ENCODE measurements around the gene TBCD.

Gene TBCD

DNA sequence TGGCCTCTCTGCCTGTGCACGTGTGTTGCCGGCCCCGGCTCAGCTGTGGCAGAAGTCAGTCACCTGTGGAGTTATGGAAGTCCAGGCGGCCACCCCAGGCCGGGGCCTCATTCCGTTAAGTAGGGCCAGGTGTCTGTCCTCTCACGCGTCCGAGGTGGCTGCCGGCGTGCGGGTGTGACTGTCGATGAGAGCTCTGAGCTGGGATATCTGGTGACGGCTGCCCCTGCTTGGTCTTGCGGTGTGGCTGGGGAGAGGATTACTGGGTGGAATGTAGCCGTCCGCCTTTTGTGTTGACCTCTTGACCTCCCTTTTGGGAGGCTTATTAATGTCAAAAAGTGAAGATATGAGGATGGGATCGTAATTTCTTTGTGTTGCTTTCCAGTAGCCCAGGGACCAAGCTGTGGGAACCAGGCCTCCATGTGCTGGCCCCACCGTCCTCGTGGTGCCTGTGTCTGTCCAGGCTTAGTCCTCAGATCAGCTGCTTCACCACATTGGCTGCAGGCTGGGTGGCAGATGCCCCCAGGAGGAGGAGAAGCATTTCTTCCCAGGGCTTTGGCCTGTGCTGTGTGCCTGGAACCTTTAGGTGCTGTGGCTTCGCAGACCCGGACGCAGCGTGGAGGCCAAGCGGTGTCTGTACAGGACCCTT lies 111.0 kb downstream of the TBCD start:
- Histone ChIP-seq H3K9ac (ENCODE audit: low read depth, low read length) (peak overlapping the region; percentile 24; the same call in 1 of the 2 replicates), H3K9me3 (ENCODE audit: insufficient read depth, low read depth, low read length) (no peaks in the 10 kb centered on the region), H3K27ac (ENCODE audit: low read depth, low read length) (no peak overlapping the region), H3K4me3 (ENCODE audit: low read length) (no peak overlapping the region), H3K4me1 (ENCODE audit: insufficient read depth, low read length) (peaks cover 8% of the 10 kb centered on the region; the same call in 1 of the 2 replicates), H3K36me3 (ENCODE audit: insufficient read depth, low read length) (no peaks in the 10 kb centered on the region), H3K27me3 (ENCODE audit: insufficient read depth, low read length) (no peaks in the 10 kb centered on the region)
- whole genome bisulfite sequencing: 94% methylated on average over 25 of the region's 25 CpGs

DNA sequence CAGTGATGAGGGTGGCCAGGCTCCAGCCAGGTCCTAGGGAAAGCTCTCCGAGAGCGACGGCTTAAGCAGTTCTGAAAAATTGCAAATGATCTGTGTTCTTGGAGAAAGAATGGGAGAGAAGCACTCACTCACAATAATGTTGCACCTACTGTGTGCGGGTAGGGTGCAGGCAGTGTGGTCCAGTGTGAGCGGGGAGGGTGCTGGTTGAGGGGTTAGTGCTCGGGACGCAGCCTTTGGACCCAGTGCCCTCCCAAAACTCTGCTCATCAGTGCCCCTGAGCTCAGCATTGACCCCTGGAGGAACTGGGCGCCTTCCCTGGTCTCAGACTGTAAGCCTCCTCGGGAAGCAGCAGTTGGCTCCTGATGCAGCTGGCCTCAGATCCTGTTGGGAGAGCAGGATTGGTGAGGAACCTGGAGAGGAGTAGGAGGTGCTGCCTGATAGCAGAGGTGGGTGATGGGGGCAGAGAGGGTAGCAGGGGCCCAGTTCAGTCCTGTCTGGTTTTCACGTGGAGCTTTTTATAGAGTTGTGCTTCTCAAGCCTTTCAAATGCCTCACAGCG lies 111.6 kb downstream of the TBCD start:
- H3K9ac ChIP-seq (ENCODE audit: low read depth, low read length): no peak overlapping the region
- no peaks in the 10 kb centered on the region for H3K9me3 ChIP-seq (ENCODE audit: insufficient read depth, low read depth, low read length)
- H3K36me3 ChIP-seq (ENCODE audit: insufficient read depth, low read length): no peaks in the 10 kb centered on the region
- no peak overlapping the region for H3K27ac ChIP-seq (ENCODE audit: low read depth, low read length)
- H3K4me3 ChIP-seq (ENCODE audit: low read length): no peak overlapping the region
- peaks cover 8% of the 10 kb centered on the region; the same call in 1 of the 2 replicates for H3K4me1 ChIP-seq (ENCODE audit: insufficient read depth, low read length)
- 83% methylated on average over 11 of the region's 11 CpGs for WGBS
- no peaks in the 10 kb centered on the region for H3K27me3 ChIP-seq (ENCODE audit: insufficient read depth, low read length)

DNA sequence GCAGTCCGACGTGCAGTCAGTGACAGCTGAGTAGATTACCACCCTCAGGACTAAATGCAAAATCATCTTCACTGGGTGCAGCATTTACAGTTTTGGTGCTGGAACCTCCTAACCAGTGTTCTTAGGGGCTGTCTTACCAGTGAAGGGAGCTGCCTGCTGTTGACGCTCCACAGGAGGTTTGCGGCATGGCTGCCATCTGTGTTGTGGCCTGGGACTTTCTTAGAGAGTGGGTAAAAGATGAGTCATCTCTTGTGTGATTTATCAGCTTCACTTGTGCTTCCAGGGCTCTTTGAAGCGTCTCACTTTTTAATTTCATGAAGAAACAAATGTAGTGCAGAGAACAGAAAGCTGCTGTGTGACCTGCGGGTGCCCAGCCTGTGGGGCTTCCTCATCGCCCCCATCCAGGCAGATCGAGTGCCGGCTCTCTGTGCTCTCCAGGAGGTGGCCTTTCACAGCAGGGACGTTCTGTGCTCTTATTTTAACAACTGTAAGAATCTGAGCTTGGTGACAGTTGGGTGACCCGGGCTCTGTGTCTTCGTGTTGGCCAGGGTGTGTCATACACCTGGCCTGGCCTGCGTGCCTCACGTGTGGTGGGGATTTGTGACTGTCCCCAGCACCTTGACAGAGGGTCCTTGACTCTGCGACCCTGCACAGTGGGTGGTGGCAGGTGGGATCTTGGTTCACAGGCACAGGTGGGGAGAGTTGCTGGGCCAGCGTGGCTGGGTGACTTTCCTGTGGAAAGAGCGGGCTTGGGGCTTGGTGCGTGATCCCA lies 112.3 kb downstream of the TBCD start:
- Histone ChIP-seq H3K27ac (ENCODE audit: low read depth, low read length) (no peak overlapping the region), H3K9ac (ENCODE audit: low read depth, low read length) (no peak overlapping the region; the same call in 1 of the 2 replicates), H3K9me3 (ENCODE audit: insufficient read depth, low read depth, low read length) (no peaks in the 10 kb centered on the region), H3K4me1 (ENCODE audit: insufficient read depth, low read length) (peaks cover 8% of the 10 kb centered on the region; the same call in 1 of the 2 replicates), H3K27me3 (ENCODE audit: insufficient read depth, low read length) (no peaks in the 10 kb centered on the region), H3K36me3 (ENCODE audit: insufficient read depth, low read length) (no peaks in the 10 kb centered on the region), H3K4me3 (ENCODE audit: low read length) (no peak overlapping the region)
- 89% methylated on average over 18 of the region's 18 CpGs for WGBS

DNA sequence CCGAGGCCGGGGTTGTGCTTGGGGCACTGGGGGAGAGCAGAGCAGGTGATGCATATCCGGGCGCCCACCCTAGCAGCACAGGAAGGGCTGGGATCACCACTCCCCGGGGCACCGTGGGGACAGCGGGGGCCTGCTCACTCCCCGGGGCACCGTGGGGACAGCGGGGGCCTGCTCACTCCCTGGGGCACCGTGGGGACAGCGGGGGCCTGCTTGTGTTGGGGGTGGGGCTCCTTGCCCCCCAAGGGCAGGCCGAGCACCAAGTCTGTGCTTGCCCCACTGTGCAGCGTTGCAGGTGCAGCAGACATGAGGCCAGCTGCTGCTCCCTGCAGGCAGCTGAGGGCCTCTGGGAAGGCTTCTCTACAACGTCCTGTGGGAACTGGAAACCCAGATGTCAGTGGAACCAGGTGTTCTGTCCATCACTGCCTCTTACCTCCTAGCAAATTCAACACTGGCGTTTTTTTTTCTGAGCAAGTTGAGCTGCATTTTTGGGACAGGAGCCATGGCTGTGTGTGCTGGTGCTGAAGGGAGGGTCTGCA lies 112.9 kb downstream of the TBCD start:
- 92% methylated on average over 16 of the region's 16 CpGs for WGBS
- H3K4me1 ChIP-seq (ENCODE audit: insufficient read depth, low read length): peaks cover 1% of the 10 kb centered on the region; the same call in 1 of the 2 replicates
- no peak overlapping the region; the same call in 1 of the 2 replicates for H3K9ac ChIP-seq (ENCODE audit: low read depth, low read length)
- no peaks in the 10 kb centered on the region for H3K9me3 ChIP-seq (ENCODE audit: insufficient read depth, low read depth, low read length)
- no peak overlapping the region for H3K27ac ChIP-seq (ENCODE audit: low read depth, low read length)
- peaks cover 2% of the 10 kb centered on the region; the same call in 1 of the 2 replicates for H3K36me3 ChIP-seq (ENCODE audit: insufficient read depth, low read length)
- H3K4me3 ChIP-seq (ENCODE audit: low read length): no peak overlapping the region
- no peaks in the 10 kb centered on the region for H3K27me3 ChIP-seq (ENCODE audit: insufficient read depth, low read length)

DNA sequence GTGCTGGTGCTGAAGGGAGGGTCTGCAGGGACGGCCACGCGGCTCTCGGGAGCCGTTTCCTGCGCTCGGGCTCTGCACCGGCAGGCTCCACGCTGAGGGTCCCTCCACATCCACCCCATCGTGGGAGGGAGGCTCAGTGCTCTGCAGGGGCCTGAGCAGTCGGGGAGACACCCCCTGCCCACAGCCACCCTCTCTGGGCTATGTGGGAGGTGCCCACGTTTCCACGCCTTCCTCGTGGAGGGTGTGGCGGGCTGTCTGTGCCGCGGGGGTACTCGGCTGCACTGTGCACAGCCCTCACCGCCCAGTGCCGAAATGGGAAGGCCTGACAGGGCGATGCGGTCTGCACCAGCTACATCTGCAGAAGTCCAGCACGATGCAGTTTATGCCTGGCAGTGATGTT lies 113.4 kb downstream of the TBCD start:
- Histone ChIP-seq H3K9ac (ENCODE audit: low read depth, low read length) (no peak overlapping the region), H3K4me3 (ENCODE audit: low read length) (no peak overlapping the region), H3K27ac (ENCODE audit: low read depth, low read length) (no peak overlapping the region), H3K4me1 (ENCODE audit: insufficient read depth, low read length) (no peaks in the 10 kb centered on the region; the same call in 1 of the 2 replicates), H3K36me3 (ENCODE audit: insufficient read depth, low read length) (peaks cover 6% of the 10 kb centered on the region), H3K9me3 (ENCODE audit: insufficient read depth, low read depth, low read length) (no peaks in the 10 kb centered on the region), H3K27me3 (ENCODE audit: insufficient read depth, low read length) (no peaks in the 10 kb centered on the region)
- 95% methylated on average over 23 of the region's 23 CpGs for WGBS

DNA sequence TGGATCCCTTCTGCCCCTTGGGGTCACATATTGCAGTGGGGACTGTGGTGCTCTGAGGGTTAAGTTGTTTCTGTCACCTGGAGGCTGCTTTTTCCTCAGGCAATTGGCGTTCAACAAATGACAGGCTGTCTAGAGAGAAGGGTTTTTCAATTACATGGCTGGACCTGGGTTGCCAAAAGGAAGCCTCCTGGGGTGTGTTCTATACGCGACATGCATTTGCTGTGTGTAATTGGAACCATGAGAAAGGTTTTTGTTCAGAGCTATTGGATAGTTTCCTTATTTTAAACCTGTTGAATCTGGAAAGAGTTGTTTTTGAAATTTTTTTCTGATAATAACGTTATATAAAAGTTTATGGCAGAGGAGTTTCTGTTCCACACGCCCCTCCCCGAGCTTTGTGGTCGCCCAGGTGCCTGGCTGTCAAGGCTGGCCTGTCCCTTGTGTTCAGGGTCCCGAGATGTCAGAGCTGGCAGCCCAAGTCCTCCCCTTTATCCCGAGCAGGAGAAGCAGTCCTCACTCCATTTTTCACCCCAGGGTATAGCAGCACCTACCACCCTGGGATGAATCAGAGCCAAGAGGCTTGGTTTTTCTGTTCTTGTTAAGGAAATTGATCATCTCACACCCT lies 114.0 kb downstream of the TBCD start:
- Histone ChIP-seq H3K27me3 (ENCODE audit: insufficient read depth, low read length) (no peaks in the 10 kb centered on the region), H3K36me3 (ENCODE audit: insufficient read depth, low read length) (peaks cover 13% of the 10 kb centered on the region), H3K9me3 (ENCODE audit: insufficient read depth, low read depth, low read length) (no peaks in the 10 kb centered on the region), H3K4me1 (ENCODE audit: insufficient read depth, low read length) (no peaks in the 10 kb centered on the region; the same call in 1 of the 2 replicates), H3K4me3 (ENCODE audit: low read length) (no peak overlapping the region), H3K9ac (ENCODE audit: low read depth, low read length) (no peak overlapping the region), H3K27ac (ENCODE audit: low read depth, low read length) (no peak overlapping the region)
- WGBS: 90% methylated on average over 9 of the region's 9 CpGs

DNA sequence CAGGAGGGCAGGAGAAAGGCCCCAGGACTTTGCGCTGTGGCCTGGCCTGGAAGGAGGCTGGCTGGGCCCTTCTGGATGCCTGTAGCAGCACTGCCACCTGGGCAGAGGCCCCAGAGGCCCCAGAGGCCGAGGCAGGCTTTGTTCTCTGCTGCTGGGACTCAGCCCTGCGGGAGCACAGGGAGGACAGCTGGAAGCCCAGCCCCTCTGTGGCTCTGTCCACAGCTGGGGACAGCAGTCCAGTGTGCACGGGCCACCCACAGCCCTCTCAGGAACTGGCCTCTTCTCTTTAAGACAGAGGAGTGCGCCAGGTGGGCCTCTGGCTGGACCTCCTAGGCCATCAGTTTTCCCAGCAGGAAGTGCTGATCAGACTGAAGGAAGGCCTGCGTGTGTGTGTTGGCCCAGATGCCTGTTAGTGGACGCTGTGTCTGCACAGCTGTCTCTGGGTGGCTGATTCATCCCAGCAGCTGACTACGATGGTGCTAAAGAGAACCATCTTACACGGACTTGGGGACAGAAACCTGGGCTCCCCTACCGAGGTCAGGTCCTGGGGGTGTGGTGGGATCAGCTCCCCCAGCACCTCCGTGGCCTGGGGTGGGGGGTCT lies 114.8 kb downstream of the TBCD start:
- Histone ChIP-seq H3K36me3 (ENCODE audit: insufficient read depth, low read length) (peaks cover 20% of the 10 kb centered on the region), H3K9ac (ENCODE audit: low read depth, low read length) (no peak overlapping the region; the same call in 1 of the 2 replicates), H3K4me1 (ENCODE audit: insufficient read depth, low read length) (no peaks in the 10 kb centered on the region; the same call in 1 of the 2 replicates), H3K4me3 (ENCODE audit: low read length) (no peak overlapping the region), H3K27me3 (ENCODE audit: insufficient read depth, low read length) (no peaks in the 10 kb centered on the region), H3K9me3 (ENCODE audit: insufficient read depth, low read depth, low read length) (no peaks in the 10 kb centered on the region), H3K27ac (ENCODE audit: low read depth, low read length) (no peak overlapping the region; the same call in 1 of the 2 replicates)
- 90% methylated on average over 11 of the region's 11 CpGs for WGBS

DNA sequence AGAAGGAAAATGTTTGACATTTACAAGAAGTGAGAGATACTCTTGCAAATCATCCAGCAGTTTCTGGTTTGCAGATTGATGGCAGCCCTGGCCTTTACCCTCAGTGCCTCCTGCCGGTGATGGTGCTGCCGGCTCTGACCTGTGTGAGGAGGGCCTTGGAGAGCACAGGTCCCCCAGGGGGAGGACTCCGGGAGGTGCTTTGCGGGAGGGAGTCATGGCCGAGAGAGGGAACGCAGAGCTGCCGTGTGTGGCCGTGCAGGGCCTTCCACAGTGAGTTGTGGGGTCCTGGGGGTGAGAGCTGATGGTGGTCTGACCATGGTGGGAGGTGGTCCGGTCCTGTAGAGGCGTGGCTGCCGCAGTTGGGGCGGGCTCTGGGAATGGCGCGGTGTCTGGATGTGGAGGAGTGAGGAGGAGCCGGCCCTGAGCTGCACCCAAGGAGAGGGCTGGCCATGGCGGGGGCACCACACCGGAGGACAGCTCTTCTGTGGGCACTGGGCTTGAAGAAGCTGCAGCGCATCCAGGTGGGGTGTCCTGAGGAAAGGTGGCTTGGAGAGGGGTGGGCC lies 116.0 kb downstream of the TBCD start:
- Histone ChIP-seq H3K4me1 (ENCODE audit: insufficient read depth, low read length) (no peaks in the 10 kb centered on the region; the same call in 1 of the 2 replicates), H3K9me3 (ENCODE audit: insufficient read depth, low read depth, low read length) (no peaks in the 10 kb centered on the region), H3K27ac (ENCODE audit: low read depth, low read length) (no peak overlapping the region), H3K27me3 (ENCODE audit: insufficient read depth, low read length) (no peaks in the 10 kb centered on the region), H3K9ac (ENCODE audit: low read depth, low read length) (no peak overlapping the region; the same call in 1 of the 2 replicates), H3K4me3 (ENCODE audit: low read length) (no peak overlapping the region), H3K36me3 (ENCODE audit: insufficient read depth, low read length) (peaks cover 30% of the 10 kb centered on the region)
- WGBS: 94% methylated on average over 17 of the region's 18 CpGs

DNA sequence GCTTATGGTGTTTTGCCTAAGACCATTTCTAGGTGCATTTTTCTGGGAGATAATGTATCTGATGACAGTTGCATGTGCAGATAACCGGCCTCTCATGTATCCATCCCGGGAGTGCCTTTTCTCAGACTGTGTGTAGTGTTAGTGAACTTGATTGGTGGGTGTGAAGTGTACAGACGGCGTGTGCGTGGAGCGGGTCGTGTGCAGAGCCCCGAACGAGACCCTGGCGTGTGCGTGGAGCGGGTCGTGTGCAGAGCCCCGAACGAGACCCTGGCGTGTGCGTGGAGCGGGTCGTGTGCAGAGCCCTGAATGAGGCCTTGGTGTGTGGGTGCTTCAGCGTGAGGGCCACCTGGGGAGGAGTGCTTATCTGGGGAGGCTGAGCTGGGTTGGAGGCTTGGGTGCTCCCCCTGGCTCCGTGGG lies 116.9 kb downstream of the TBCD start:
- Histone ChIP-seq H3K27ac (ENCODE audit: low read depth, low read length) (no peak overlapping the region), H3K4me1 (ENCODE audit: insufficient read depth, low read length) (no peaks in the 10 kb centered on the region; the same call in 1 of the 2 replicates), H3K9ac (ENCODE audit: low read depth, low read length) (no peak overlapping the region), H3K36me3 (ENCODE audit: insufficient read depth, low read length) (peaks cover 33% of the 10 kb centered on the region), H3K27me3 (ENCODE audit: insufficient read depth, low read length) (no peaks in the 10 kb centered on the region), H3K4me3 (ENCODE audit: low read length) (no peak overlapping the region), H3K9me3 (ENCODE audit: insufficient read depth, low read depth, low read length) (no peaks in the 10 kb centered on the region)
- 90% methylated on average over 21 of the region's 21 CpGs for WGBS

DNA sequence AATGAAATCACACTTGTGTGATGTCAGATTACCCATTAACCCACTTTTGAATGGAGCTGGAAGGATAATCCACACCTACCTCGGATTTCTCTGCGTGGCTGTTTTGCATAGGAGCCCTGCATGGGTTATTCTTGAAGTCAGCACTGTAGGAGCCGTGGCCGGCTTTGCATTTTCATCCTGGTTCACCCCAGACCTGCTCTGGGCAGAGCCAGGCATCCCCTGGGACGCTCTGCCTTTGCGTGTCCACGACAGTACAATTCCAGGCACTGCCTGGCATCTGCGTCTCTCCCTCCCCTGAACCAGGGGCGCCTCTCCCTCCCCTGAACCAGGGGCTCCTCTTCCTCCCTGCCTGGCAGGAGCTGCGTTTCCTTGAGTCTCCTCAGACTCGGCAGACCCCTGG lies 117.7 kb downstream of the TBCD start:
- Histone ChIP-seq H3K36me3 (ENCODE audit: insufficient read depth, low read length) (peaks cover 33% of the 10 kb centered on the region), H3K4me1 (ENCODE audit: insufficient read depth, low read length) (peaks cover 1% of the 10 kb centered on the region; the same call in 1 of the 2 replicates), H3K9ac (ENCODE audit: low read depth, low read length) (no peak overlapping the region), H3K4me3 (ENCODE audit: low read length) (no peak overlapping the region), H3K27ac (ENCODE audit: low read depth, low read length) (no peak overlapping the region), H3K27me3 (ENCODE audit: insufficient read depth, low read length) (no peaks in the 10 kb centered on the region), H3K9me3 (ENCODE audit: insufficient read depth, low read depth, low read length) (no peaks in the 10 kb centered on the region)
- WGBS: 96% methylated on average over 10 of the region's 11 CpGs

All from HUES64 (cell line).